Activated T-cell treated with anti-CD3 and anti-CD28 coated beads for 4 hours (primary cell): ENCODE measurements around the gene PDPN.
"Not testable (repeated sequence)": the region's sequence is repeated elsewhere in the genome, so short reads cannot be mapped to it uniquely, and the experiment has no call there.

Experiments used
- DNase-seq: peaks from one replicate; pipeline ENCODE4 v3.0.0-alpha.2; 2020

PDPN gene

GRCh38 chr1:13583595-13583965, at the start of gene PDPN:
Gene PDPN, plus strand, starts transcription at chr1:13583832. Its CDS starts 202 bp downstream, at chr1:13584034.
- DNase-seq = no peak

- no peak for DNase-seq
These were observed 48.4 kb upstream of the PDPN start for GRCh38 chr1:13535227-13535626.

GRCh38 chr1:13536571-13536970, 47.1 kb upstream of the PDPN start:
- no peak for DNase-seq

GRCh38 chr1:13538832-13539231, 44.8 kb upstream of the PDPN start:
- no peak for DNase-seq

GRCh38 chr1:13539683-13540082, 43.9 kb upstream of the PDPN start:
- DNase-seq = no peak

- DNase-seq = no peak
These were observed 42.8 kb upstream of the PDPN start for GRCh38 chr1:13540866-13541265.

GRCh38 chr1:13541435-13542215, 42.0 kb upstream of the PDPN start:
- no peak for DNase-seq

- DNase-seq = no peak
These were observed 40.0 kb upstream of the PDPN start for GRCh38 chr1:13543451-13544220.

GRCh38 chr1:13544221-13544556, 39.4 kb upstream of the PDPN start:
- no peak for DNase-seq

- no peak for DNase-seq
These were observed 36.8 kb upstream of the PDPN start for GRCh38 chr1:13546791-13547190.

GRCh38 chr1:13548281-13548680, 35.4 kb upstream of the PDPN start:
- DNase-seq = no peak

GRCh38 chr1:13549021-13549420, 34.6 kb upstream of the PDPN start:
- DNase-seq = no peak

- DNase-seq = no peak
These were observed 34.1 kb upstream of the PDPN start for GRCh38 chr1:13549521-13549920.

GRCh38 chr1:13550663-13551062, 33.0 kb upstream of the PDPN start:
- DNase-seq = no peak

- no peak for DNase-seq
These were observed 28.8 kb upstream of the PDPN start for GRCh38 chr1:13554798-13555197.

GRCh38 chr1:13556224-13556764, 27.3 kb upstream of the PDPN start:
- DNase-seq = no peak

- no peak for DNase-seq
These were observed 23.1 kb upstream of the PDPN start for GRCh38 chr1:13560541-13560940.

GRCh38 chr1:13562981-13563380, 20.7 kb upstream of the PDPN start:
- DNase-seq = not testable (repeated sequence)

GRCh38 chr1:13564073-13564472, 19.6 kb upstream of the PDPN start:
- no peak for DNase-seq

- DNase-seq = not testable (repeated sequence)
These were observed 13.2 kb upstream of the PDPN start for GRCh38 chr1:13570435-13570834.

- no peak for DNase-seq
These were observed 12.7 kb upstream of the PDPN start for GRCh38 chr1:13570924-13571323.

- no peak for DNase-seq
These were observed 10.0 kb upstream of the PDPN start for GRCh38 chr1:13573586-13573985.

- no peak for DNase-seq
These were observed 6.7 kb upstream of the PDPN start for GRCh38 chr1:13576926-13577325.

- DNase-seq = no peak
These were observed 5.8 kb upstream of the PDPN start for GRCh38 chr1:13577846-13578245.
